Measurements from ENCODE around the gene NOTCH2. TPM values are rescaled to one million over a fixed set of nuclear protein-coding genes. Genes with fewer than 3 reads are reported as not detected.

NOTCH2 gene
- polyA plus RNA-seq, 1 experiment: 40.7 TPM

- Histone ChIP-seq H3K27me3 (ENCODE audit: control insufficient read depth, insufficient read depth, low read length) (no peaks in the 10 kb centered on the region), H3K4me3 (ENCODE audit: low read depth, low read length) (no peak overlapping the region), H3K36me3 (ENCODE audit: control insufficient read depth, insufficient read depth, low read length) (peaks cover 3% of the 10 kb centered on the region; the same call in 1 of the 2 replicates)
- no peak for TF ChIP-seq CTCF (IDR thresholded peaks at IDR 0.05; ENCODE audit: insufficient read depth, low read depth, low read length)
- ChIA-PET CTCF (no interaction called here), POLR2A (no interaction called here)
- no peak for DNase-seq (ENCODE audit: low read depth)
These were observed 94.5 kb downstream of the NOTCH2 start for GRCh38 chr1:119975006-119975405.

- TF ChIP-seq CTCF (IDR thresholded peaks at IDR 0.05; ENCODE audit: insufficient read depth, low read depth, low read length): no peak
- Histone ChIP-seq H3K36me3 (ENCODE audit: control insufficient read depth, insufficient read depth, low read length) (peaks cover 7% of the 10 kb centered on the region), H3K27me3 (ENCODE audit: control insufficient read depth, insufficient read depth, low read length) (no peaks in the 10 kb centered on the region), H3K4me3 (ENCODE audit: low read depth, low read length) (no peak overlapping the region)
- ChIA-PET POLR2A (no interaction called here), CTCF (no interaction called here)
- no peak for DNase-seq (ENCODE audit: low read depth)
These were observed 95.4 kb downstream of the NOTCH2 start for GRCh38 chr1:119974013-119974412.

GRCh38 chr1:119971710-119972570, 97.5 kb downstream of the NOTCH2 start:
- no peaks in the 10 kb centered on the region for H3K27me3 ChIP-seq (ENCODE audit: control insufficient read depth, insufficient read depth, low read length)
- ChIA-PET POLR2A (no interaction called here), CTCF (no interaction called here)
- H3K4me3 ChIP-seq (ENCODE audit: low read depth, low read length): no peak overlapping the region
- no peak for TF ChIP-seq CTCF (IDR thresholded peaks at IDR 0.05; ENCODE audit: insufficient read depth, low read depth, low read length)
- DNase-seq (ENCODE audit: low read depth): no peak
- peaks cover 11% of the 10 kb centered on the region for H3K36me3 ChIP-seq (ENCODE audit: control insufficient read depth, insufficient read depth, low read length)

- peaks cover 13% of the 10 kb centered on the region for H3K36me3 ChIP-seq (ENCODE audit: control insufficient read depth, insufficient read depth, low read length)
- DNase-seq (ENCODE audit: low read depth): no peak
- CTCF ChIA-PET: interaction anchor here (0.6 to 1.8 kb wide), 7 partner anchors 9 to 97 kb away, joined by 3 to 6 read pairs (median 4); no protein-coding TSS in a partner anchor
- TF ChIP-seq CTCF (IDR thresholded peaks at IDR 0.05; ENCODE audit: insufficient read depth, low read depth, low read length): no peak
- POLR2A ChIA-PET: no interaction called here
- H3K4me3 ChIP-seq (ENCODE audit: low read depth, low read length): no peak overlapping the region
- no peaks in the 10 kb centered on the region for H3K27me3 ChIP-seq (ENCODE audit: control insufficient read depth, insufficient read depth, low read length)
These were observed 100.9 kb downstream of the NOTCH2 start for GRCh38 chr1:119968601-119969000.

GRCh38 chr1:119968068-119968492, 101.4 kb downstream of the NOTCH2 start:
- peaks cover 15% of the 10 kb centered on the region for H3K36me3 ChIP-seq (ENCODE audit: control insufficient read depth, insufficient read depth, low read length)
- peak; percentile 62 for TF ChIP-seq CTCF (IDR thresholded peaks at IDR 0.05; ENCODE audit: insufficient read depth, low read depth, low read length)
- CTCF ChIA-PET: interaction anchor here (0.6 to 1.8 kb wide), 8 partner anchors 9 to 96 kb away, joined by 3 to 6 read pairs (median 4); no protein-coding TSS in a partner anchor
- no peak for DNase-seq (ENCODE audit: low read depth)
- POLR2A ChIA-PET: no interaction called here
- H3K4me3 ChIP-seq (ENCODE audit: low read depth, low read length): no peak overlapping the region
- no peaks in the 10 kb centered on the region for H3K27me3 ChIP-seq (ENCODE audit: control insufficient read depth, insufficient read depth, low read length)
